HG03457 (cell line): ENCODE data around the gene TBC1D32.
"Not testable (repeated sequence)": the region's sequence is repeated elsewhere in the genome, so short reads cannot be mapped to it uniquely, and the experiment has no call there.

ENCODE experiments used
- ATAC-seq: cut with Tn5 transposase; IDR thresholded peaks from one replicate; pipeline ENCODE4 v1.9.1; 2021; ENCODE audit warnings: moderate number of reproducible peaks; ENCODE audit not compliant: unreplicated experiment

TBC1D32 gene, protein sequence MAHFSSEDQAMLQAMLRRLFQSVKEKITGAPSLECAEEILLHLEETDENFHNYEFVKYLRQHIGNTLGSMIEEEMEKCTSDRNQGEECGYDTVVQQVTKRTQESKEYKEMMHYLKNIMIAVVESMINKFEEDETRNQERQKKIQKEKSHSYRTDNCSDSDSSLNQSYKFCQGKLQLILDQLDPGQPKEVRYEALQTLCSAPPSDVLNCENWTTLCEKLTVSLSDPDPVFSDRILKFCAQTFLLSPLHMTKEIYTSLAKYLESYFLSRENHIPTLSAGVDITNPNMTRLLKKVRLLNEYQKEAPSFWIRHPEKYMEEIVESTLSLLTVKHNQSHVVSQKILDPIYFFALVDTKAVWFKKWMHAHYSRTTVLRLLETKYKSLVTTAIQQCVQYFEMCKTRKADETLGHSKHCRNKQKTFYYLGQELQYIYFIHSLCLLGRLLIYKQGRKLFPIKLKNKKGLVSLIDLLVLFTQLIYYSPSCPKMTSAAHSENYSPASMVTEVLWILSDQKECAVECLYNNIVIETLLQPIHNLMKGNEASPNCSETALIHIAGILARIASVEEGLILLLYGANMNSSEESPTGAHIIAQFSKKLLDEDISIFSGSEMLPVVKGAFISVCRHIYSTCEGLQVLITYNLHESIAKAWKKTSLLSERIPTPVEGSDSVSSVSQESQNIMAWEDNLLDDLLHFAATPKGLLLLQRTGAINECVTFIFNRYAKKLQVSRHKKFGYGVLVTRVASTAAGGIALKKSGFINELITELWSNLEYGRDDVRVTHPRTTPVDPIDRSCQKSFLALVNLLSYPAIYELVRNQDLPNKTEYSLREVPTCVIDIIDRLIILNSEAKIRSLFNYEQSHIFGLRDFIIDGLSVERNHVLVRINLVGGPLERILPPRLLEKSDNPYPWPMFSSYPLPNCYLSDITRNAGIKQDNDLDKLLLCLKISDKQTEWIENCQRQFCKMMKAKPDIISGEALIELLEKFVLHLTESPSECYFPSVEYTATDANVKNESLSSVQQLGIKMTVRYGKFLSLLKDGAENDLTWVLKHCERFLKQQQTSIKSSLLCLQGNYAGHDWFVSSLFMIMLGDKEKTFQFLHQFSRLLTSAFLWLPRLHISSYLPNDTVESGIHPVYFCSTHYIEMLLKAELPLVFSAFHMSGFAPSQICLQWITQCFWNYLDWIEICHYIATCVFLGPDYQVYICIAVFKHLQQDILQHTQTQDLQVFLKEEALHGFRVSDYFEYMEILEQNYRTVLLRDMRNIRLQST

DNA sequence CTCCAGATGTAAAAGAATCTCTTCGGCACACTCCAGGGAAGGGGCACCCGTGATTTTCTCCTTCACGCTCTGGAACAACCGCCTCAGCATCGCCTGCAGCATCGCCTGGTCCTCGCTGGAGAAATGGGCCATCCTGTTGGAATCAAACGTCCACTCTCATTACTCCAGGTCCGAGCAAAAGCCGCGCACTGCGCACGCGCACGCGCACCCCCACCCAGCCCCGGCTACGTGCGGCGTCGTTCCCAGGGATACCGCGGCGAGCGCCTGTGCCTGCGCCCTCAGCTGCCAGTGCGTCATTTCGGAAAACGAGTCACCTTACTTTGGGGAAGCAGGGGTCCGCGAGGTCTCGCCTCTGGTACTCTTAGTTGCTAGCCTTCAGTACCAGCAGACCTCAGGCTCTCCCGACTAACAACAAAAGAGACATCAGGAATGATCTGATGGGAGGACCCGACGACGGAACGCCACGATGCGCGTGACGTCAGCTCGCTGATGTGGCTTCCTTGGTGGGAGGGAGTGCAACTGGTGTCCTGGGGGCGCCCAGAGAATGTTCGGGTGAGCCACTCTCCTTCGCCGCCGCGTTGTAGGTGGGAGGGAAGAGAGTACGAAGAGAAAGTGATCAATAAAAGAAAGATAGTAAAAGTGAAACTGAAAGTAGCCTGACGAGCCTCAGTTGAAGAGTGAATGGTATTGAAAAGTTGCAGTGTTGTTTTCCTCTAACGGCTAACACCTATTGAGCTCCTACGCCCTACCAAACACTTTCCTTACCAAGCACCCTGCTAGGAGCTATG is at the start of gene TBC1D32:
TSS of gene TBC1D32 (minus strand) at position 182 of the 788 bp plus-strand sequence. CDS start at position 132, 50 bp downstream.
- ATAC-seq, result peak; percentile 90

DNA sequence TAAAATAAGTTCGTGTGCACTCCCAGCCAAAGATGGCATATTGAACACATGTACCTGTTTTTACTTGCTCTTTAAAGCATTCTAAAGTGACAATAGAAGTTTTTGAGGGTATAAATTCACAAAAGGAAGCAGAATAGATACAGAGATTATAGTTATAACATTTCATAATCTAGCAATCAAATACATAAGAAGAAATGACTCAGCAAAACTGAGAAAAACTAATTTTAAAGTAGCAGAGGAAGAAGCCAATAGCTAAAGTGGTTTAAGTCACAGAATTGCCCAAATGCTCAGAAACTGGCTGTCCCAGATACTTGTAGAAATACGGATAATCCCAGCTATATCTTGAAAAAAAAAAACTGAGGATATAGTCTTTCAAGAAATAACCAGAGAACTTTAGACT is 49.2 kb upstream of the TBC1D32 start:
- no peak for ATAC-seq

DNA sequence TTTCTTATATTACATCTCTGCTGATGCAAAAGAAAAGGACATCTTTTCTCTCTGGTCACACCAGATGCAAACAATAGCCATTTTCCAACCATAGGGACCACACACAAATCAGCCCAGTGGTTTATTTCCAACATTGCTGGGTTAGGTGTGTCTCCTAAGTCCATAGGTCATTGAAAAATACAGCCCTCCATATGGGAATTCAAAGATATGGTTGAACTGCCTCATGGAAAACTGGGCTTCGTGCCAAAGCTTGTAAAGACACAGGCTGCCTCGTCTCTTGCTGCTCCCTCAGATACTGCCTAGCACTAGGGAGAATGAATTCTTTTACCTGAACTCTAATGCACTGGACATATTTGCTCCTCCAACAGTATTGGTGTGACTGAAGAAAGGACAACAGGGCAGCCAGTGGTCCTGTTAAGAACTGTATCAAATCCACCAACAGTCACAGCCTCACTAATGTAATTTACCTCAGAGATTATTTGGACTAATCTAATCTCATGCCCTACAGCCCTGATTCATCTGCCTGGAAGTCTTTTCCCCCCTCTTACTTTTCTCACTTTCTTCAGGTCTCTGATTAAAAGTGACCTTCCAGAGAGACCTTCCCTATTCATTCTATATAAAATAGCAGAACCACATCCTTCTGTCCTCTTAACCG is 48.3 kb upstream of the TBC1D32 start:
- ATAC-seq, result no peak

DNA sequence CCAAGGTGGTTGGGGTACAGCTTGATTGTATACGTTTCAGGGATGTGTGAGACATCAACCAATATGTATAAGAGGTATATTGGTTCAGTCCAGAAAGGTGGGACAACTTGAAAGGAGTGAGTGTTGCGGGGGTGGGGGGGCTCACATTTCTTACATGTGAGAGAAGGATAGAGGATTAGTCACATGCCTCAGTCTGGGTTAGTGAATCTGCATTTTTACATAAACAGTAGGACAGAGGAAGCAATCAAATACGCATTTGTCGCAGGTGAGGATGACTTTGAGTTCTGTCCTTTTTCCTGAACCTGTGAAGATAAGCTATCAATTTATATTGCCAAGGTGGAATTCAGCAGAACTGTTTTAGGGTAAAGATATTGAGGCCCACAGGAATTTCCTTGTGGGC is 42.1 kb upstream of the TBC1D32 start:
- no peak for ATAC-seq

DNA sequence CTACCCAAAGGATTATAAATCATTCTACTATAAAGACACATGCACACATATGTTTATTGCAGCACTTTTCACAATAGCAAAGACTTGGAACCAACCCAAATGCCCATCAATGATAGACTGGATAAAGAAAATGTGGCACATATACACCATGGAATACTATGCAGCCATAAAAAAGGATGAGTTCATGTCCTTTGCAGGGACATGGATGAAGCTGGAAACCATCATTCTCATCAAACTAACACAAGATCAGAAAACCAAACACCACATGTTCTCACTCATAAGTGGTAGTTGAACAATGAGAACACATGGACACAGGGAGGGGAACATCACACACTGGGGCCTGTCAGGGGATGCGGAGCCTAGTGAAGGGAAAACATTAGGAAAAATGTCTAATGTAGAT is 39.9 kb upstream of the TBC1D32 start:
- not testable (repeated sequence) for ATAC-seq

DNA sequence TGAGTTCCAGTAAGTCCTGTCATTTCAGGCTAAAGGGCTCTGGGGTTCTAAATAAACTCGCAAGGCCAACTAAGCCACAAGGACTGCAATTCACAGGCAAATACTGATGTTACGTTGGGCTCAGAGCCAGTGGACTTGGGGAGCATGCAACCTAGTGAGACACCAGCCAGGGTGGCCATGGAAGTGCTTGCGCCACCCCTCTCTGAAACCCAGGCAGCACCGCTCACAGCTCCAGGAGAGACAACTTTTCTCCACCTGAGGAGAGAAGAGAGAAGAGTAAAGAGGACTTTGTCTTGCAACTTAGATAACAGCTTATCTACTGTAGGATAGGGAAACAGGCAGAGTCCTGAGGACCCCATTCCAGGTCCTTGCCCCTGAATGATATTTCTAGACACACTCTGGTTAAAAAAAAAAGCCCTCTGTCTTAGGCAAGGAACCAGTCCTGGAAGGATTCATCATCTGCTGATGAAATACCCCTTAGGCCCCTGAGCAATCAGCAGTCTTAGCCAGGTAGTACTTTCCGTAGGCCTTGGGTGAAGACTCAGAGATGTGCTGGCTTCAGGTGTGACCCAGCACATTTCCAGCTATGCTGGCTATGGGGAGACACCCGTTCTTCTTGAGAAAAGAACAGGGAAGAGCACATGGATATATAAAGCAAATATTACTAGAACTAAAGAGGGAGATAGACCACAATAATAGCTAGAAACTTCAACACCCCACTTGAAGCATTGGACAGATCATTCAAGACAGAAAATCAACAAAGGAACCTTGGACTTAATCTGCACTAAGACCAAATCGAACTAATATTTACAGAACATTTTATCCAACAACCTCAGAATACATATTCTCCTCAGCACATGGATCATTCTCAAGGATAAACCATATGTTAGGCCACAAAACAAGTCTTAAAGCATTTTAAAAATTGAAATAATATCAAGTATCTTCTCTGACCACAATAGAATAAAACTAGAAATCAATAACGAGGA is 31.5 kb upstream of the TBC1D32 start:
- no peak for ATAC-seq

DNA sequence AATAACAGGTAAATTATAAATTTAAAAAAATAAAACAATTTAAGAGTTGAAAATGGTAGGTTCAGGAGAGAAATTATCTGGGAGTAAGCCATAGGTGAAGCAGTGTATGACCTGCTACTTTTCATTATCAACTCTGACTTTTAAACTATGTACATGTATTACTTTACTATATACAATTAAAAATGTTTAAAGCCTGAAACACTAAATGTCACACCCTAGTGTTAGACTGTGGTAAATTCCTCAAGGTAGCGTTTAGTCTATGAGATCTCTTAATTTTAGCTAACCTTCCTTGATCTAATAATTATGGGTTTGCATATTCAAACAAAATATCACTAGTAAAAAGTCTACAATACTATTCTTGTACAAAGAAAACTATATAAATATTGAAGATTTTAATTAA is 22.3 kb upstream of the TBC1D32 start:
- no peak for ATAC-seq

DNA sequence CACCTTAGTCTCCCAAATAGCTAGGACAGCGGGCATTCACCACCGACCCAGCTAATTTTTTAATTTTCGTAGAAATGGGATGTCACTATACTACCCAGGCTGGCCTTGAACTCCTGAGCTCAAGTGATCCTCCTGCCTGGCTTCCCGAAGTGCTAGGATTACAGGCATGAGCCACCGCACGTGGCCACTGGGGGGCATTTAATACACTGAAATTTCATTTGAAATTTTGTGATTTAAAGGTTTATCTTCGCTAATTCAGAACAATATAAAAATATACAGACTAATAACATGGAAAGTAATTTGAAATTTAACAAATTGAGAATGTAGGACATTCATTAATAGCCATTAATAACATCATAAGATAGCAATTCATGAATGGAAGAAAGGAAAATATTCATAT is 20.5 kb upstream of the TBC1D32 start:
- ATAC-seq, result no peak

DNA sequence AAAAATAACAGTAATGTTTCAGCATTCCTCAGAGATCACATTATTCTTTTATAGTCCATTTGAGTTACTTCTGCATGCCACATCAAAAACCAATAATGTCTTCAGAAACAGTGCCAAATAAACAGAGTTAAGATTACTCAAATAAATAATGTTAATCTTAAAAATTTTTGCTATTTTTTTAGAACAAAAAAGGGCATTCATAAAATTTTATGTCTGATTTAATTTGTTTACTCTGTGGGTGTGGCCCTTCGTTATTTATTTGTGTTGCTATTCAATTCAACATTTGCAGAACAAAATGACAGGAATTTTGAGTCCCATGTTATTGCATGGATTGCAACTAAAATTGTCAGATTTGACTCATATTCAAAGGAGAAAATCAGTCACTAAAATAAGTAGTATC is 18.7 kb upstream of the TBC1D32 start:
- no peak for ATAC-seq

DNA sequence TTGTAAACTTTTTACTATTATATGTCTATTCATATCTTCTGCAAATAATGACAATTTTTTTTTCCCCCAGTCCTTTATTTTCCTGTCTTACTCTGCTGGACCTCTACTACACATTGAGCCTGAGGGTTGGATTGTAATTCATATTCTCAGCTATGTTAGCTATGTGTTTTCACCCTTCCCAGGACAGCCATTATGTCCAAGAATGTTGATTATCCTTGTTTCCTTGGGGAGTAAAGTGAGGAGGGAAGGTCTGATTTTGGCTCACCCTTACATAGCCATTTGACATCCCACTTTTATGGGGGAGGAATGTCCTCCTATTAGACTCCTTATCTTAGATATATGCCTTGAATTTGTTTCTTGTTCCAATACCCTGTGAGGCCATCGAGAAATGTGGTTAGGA is 17.6 kb upstream of the TBC1D32 start:
- ATAC-seq, result no peak

DNA sequence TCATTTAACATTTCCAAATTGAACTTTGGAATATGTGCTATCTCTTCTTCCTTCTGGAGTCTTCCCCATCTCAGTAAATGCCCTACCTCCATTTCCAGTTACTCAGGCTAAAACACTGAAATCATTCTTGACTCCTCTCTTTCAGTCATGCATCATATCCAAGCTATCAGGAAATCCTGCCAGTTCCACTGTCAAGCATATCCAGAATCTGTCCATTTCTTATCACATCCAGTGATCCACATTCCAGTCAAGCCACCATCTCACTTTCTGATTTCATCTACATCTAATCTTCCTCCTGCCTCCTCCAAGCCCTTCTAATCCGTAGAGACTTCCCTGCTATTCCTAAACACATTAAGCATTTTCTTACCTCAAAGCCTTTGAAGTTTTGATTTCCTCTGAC is 15.3 kb upstream of the TBC1D32 start:
- ATAC-seq, result no peak

DNA sequence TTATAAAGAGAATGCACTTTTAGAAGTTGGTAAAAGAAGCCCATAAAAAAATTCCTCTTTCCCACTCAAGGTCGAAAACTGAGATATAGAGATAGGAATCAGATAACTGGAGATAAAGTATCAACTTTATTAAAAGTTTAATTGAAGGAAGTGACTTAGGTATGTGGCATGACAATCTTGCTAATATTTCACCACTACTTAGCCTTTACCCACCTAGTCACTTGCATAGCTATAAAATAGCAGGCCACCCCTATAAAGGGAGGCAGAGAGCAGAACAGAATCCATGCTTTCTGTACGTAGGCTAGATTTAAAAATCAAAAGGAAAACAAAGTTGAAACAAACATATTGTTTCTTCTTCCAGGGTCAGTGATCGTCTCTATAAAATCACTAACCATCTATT is 13.2 kb upstream of the TBC1D32 start:
- no peak for ATAC-seq

DNA sequence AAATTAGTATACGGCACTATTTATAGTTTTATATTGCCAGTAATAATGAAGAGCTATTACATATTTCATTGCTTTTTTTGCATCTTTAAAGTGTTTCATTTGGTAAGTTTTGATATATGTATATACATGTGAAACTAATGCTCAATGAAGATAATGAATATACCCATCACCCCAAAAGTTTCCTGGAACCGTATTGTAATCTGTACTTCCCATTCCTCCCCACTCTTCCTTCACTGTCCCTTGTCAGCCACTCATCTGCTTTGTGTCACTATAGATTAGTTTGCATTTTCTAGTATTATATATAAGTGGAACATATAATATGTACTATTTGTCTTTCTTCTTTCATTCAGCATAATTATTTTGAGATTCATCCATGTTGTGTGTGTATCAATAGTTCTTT is 10.3 kb upstream of the TBC1D32 start:
- no peak for ATAC-seq

DNA sequence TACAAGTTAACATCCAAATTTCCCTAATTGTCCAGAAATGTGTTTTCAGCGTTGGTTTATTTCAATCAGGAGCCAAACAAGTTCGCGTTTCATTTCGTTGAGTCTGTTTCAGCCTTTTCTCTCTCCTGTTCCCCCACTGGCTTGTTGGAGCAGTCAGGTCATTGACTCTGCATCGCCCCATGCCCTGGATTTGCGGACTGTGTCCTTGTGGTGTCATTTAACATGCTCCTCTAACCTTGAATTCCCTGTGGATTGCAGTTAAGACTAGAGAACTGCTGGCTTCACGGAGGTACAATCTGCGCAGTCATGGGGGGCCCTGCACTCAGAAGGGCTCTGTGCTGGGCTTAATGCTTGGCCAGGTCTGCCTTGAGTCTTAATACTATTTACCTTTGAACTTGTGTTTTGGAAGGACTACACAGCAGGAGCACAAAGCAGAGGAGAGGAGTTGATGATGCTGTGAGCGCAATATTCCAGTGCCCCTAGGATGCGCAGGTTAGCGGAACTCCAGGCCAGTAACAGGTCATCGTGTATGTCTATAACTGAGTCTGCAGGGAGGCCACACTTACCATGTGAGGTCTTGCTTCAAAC is 5.5 kb upstream of the TBC1D32 start:
- ATAC-seq, result no peak

DNA sequence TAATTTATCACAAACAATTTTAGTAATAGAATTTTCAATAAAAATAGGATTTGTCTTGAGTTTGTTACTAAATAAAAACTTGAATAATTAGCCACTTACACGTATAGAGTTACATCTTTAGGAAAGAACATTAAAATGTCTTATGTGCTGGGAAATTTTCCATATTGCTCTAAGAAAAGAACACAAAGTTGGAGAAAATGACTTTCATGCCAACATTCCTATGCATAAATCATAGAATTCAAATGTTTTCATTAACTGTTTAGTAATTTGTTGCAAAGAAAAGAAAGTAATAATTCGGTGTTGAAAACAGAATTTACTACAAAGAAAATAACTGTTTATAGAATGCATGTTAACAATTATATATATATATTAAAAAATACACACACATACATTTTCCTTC is 4.7 kb upstream of the TBC1D32 start:
- ATAC-seq, result no peak

DNA sequence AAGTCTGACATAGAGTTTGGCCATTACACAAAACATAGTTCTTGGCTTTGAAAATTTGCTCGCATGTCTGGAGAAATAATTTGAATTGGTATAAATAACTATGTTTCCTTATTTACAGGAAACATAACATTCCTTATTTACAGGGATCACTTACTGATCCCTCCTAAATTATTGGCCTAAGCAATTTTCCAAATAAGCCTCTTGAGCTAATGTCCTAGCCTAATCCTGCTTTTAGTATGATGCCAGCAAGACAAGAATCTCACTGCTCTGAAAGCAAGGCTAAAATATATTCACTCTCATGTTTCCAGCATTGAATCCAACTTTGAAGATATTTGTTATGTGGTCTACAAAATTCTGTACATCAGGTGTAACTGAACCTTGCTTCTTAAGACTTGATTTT is 4.1 kb upstream of the TBC1D32 start:
- ATAC-seq, result no peak

DNA sequence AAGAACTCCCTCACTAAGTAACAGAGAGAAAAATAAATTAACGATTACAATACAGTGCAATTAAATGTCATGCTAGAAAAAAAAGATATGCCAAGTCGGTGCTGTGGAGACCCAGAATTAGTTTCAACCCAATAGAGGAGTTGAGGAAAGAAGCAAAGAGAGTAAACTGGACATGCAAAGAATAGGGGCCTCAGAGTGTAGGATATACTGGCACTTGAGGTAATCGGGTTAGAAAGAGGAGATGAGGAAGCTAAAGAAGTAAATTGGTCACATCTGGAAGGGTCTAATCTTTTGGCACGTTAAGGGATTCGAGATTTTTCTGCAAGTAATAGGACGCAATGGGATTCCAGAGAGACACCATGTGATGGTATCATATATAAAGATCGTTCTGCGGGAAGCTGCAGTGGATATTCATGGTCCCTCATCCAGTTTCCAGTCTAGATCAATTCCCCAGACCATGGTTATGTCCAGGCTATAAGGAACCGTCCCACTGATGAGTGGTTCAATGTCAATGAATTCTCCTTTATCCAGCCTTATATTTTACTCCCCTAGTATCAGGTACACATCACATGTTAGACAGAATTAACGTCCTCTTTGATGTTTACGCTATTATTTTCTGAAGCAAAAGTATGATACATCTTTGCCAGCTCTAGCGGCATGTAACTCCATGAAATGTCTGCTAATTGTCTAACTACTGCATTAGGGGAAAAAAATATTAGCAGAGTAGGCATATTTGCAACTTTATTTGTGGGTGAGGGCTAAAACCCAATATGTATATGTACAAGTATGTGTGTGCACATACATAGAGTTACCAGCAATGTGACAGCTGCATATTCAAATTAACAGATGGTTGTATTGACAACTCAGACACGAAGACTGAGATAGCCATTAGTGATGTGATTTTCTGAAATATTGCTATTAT is 1.1 kb upstream of the TBC1D32 start:
- no peak for ATAC-seq
